ENCODE data around the gene TAS1R3.

The TAS1R3 gene

DNA sequence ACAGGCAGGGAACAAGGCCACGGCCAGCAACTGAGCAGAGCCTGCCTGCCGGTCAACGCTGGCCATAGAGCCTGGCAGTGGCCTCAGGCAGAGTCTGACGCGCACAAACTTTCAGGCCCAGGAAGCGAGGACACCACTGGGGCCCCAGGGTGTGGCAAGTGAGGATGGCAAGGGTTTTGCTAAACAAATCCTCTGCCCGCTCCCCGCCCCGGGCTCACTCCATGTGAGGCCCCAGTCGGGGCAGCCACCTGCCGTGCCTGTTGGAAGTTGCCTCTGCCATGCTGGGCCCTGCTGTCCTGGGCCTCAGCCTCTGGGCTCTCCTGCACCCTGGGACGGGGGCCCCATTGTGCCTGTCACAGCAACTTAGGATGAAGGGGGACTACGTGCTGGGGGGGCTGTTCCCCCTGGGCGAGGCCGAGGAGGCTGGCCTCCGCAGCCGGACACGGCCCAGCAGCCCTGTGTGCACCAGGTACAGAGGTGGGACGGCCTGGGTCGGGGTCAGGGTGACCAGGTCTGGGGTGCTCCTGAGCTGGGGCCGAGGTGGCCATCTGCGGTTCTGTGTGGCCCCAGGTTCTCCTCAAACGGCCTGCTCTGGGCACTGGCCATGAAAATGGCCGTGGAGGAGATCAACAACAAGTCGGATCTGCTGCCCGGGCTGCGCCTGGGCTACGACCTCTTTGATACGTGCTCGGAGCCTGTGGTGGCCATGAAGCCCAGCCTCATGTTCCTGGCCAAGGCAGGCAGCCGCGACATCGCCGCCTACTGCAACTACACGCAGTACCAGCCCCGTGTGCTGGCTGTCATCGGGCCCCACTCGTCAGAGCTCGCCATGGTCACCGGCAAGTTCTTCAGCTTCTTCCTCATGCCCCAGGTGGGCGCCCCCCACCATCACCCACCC, at the start of gene TAS1R3:
Gene TAS1R3 (plus strand): TSS at position 213 of the 898 bp plus-strand sequence. CDS start 66 bp downstream, at position 279.
- DNase-seq = no peak

DNA sequence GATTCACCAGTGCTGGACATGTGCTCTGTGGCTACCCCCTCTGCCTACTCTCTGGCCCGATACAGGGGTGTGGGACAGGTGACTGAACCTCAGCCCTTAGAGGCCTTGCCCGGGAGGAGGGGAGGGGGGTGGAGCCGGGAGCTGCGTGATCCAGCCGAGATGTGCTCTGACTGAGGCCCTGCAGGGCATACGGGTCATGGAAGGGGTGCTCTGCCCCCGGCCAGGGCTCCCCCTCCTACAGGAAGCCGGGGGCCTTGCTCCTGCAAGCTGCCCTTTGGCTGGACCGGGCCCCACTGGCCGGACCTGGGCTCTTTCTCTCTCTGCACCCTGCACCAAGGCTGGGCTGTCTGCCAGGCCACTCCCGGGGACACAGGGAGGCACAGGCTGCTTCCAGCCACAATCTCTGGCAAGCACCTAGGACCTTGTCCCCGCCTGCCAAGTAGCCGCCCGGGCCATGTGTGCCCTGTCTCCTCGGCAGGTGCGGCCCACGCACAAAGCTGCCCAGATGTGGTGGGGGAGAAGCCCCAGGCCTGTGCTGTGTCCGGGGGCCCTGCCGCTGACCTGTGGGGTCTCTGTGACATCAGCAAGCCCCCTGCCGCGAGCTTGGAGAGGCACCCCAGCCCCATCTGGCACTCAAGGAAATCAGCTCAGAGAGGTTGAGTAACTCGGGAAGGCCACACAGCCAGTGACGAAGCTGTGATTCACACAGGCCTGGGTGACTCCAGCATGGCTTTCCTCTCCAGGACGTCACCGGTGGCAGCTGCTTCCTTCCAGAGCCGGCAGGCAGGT, 49.4 kb upstream of the TAS1R3 start:
- DNase-seq = no peak

GRCh38 chr1:1282998-1283397, 48.1 kb upstream of the TAS1R3 start:
- DNase-seq = no peak

- no peak for DNase-seq
These were observed 47.3 kb upstream of the TAS1R3 start for GRCh38 chr1:1283821-1284220.

GRCh38 chr1:1284221-1285101, 46.6 kb upstream of the TAS1R3 start:
- DNase-seq = no peak

DNA sequence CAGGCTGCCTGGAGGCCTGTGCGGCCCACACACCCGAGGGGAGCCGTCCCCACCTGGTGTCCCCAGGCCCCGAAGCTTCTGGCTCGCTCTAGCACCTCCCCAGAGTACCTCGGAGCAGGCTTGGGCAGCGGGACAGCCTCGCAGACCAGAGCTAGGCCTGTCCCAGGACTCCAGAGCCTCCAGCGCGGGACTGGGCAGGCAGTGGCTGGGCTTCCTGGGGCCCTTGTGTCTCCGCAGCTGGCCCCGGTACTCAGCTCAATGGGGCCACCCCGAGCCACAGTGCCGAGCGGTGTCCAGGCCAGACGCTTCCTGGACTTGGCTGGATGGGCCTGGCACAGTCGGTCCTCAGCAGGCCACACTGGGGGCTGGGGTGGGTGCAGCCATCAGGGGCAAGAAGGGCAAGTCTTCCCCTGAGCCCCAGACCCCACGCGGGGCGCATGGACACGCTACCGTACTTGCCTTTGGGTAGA, 45.9 kb upstream of the TAS1R3 start:
- no peak for DNase-seq

DNA sequence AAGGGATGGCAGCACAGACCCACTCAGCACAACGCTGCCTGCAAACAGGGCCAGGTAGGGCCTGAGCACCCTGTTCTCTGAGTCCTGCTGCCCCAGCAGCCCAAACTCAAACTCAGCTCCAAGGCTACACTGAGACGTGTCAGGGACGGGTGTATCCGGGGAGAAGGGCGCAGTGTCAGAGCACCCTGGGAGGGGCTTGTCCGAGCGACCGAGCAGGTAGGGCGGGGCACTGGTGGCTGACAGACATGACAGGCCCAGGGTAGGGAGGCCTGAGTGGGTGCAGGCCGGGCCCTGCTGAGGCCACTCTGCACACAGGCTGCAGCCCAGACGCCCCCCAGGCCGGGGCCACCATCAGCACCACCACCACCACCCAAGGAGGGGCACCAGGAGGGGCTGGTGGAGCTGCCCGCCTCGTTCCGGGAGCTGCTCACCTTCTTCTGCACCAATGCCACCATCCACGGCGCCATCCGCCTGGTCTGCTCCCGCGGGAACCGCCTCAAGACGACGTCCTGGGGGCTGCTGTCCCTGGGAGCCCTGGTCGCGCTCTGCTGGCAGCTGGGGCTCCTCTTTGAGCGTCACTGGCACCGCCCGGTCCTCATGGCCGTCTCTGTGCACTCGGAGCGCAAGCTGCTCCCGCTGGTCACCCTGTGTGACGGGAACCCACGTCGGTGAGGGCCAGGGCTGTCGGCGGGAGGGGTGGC, 45.3 kb upstream of the TAS1R3 start:
- no peak for DNase-seq

- no peak for DNase-seq
These were observed 44.5 kb upstream of the TAS1R3 start for GRCh38 chr1:1286313-1287261.

DNA sequence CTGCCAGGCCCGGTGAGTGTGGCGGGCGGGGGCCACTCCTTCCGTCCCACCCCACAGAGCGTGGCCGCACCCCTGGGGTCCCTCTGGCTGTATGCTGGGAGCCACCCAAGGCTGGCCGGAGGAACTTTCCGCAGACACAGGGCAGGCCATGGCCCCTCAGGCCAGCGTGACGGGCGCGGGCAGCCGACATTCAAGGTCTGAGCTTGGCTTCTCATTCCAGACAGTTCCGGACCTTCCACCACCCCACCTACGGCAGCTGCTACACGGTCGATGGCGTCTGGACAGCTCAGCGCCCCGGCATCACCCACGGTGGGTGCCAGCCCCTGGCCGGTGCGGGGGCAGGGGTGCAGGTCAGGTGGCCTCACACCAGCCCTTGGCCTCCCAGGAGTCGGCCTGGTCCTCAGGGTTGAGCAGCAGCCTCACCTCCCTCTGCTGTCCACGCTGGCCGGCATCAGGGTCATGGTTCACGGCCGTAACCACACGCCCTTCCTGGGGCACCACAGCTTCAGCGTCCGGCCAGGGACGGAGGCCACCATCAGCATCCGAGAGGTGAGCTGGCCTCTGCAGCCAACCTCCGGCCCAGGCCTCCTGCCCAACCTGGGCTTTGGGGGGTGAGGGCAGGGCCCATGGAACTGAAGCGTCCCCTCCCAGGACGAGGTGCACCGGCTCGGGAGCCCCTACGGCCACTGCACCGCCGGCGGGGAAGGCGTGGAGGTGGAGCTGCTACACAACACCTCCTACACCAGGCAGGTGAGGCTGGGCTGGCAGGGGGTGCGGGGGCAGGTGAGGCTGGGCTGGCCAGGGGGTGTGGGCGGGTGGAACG, 43.6 kb upstream of the TAS1R3 start:
- no peak for DNase-seq

DNA sequence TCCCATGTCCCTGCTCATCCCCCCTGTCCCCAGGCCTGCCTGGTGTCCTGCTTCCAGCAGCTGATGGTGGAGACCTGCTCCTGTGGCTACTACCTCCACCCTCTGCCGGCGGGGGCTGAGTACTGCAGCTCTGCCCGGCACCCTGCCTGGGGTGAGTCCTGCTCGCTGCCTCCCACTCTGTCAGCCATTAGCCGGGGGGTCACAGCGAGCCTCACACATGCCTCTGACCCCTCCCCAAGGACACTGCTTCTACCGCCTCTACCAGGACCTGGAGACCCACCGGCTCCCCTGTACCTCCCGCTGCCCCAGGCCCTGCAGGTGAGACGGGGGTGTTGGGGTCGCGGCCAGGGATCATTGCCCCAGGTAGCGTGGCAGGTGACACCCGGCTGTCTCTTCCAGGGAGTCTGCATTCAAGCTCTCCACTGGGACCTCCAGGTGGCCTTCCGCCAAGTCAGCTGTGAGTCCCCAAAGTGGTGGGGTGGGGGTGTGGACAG, 40.8 kb upstream of the TAS1R3 start:
- peak; percentile 70 for DNase-seq

GRCh38 chr1:1291023-1291528, 40.0 kb upstream of the TAS1R3 start:
- DNase-seq = no peak

DNA sequence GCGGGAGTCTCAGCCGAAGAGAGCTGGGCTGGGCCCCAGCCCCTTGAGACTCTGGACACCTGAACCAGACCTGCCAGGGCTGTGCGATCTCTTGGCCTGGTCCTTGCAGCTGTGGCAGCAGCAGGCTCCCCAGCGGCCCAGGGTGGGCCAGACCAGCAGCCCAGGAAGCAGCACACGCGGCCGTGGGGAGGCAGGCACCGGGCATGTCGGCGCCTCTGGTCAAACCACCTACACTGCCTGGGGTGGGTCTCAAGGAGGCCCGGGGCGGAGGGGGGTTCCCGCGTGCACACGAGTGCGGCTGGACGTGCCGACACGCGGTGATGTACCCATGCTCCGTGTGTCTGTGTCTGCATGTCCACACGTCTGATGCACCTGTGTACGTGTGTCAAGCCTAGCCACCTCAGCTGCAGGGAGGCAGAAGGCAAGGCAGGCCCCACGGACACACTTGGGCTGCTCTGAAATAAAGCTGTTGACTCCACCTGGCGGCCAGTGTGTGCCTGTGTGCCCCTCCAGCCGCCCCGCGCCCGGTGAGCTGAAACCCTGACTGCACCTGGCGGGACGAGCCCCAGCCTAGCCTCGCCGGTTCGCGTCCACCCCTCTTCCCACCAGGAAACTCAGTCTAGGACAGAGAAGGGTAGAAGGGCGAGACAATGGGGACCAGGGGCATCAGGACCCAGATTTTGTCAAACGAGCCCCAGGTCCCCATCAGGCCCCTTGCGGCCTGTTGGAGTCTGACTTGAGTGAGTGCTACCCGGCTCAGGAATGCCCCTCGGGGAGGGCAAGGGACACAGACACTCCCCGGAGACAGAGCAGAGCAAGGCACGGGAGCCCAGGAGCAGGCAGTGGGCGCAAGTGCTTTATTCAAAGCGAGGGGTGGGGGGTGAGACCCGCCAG, 39.3 kb upstream of the TAS1R3 start:
- DNase-seq = peak; percentile 80

GRCh38 chr1:1292442-1292779, 38.7 kb upstream of the TAS1R3 start:
- DNase-seq = no peak

- DNase-seq = no peak
These were observed 38.2 kb upstream of the TAS1R3 start for GRCh38 chr1:1292851-1293250.

DNA sequence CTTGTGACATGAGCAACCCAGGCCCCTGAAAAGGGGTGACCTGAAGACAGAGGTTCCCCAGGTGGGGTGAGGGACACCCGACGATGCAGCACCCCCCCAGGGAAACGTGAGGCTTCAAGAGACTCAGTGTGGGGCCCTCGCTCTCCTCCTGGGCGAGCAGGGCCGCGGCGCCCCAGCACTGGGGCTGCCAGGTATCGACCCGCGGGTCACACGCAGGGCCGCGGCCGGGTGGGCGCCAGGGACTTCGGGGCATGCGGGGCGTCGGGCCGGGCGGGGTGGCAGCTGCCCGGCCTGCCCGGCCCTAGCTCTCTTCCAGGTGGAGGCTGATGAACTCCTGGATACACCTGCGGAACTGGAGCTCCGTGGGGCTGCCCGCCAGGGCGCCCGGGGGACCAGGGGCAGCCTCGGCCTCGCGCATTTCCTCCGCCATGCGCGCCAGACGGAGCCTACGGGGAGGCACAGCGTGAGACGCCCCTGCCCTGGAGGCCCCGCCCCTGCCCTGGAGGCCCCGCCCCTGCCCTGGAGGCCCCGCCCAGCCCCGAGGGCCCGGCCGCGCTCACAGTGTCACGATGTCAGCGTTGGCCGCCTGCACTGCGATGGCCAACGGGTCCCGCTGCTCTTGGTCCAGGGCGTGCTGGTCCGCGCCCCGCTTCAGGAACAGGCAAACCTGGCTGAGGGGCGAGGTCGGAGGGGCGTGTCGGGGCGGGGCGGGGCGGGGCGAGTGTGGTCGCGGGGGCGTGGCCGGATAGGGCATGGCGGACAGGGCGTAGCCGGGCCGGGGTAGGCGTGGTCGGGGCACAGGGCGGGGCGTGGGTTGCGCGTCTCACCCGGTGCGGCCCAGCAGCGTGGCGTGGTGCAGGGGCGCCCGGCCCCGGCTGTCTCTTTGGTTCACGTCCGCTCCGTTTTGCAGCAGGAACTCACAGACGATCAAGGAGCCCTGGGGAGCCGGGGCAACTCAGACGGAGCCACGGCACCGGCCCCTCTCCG, 37.5 kb upstream of the TAS1R3 start:
- no peak for DNase-seq

GRCh38 chr1:1294250-1294890, 36.7 kb upstream of the TAS1R3 start:
- DNase-seq = no peak
